ENCODE results near the gene LRMDA. TPM values are rescaled to one million over a fixed set of nuclear protein-coding genes. Genes with fewer than 3 reads are reported as not detected.

LRMDA gene
- total and polyA plus RNA-seq, 2 of the 4 experiments (the other 2 are of a cell fraction) = 0.07 TPM; not detected in 1

DNA sequence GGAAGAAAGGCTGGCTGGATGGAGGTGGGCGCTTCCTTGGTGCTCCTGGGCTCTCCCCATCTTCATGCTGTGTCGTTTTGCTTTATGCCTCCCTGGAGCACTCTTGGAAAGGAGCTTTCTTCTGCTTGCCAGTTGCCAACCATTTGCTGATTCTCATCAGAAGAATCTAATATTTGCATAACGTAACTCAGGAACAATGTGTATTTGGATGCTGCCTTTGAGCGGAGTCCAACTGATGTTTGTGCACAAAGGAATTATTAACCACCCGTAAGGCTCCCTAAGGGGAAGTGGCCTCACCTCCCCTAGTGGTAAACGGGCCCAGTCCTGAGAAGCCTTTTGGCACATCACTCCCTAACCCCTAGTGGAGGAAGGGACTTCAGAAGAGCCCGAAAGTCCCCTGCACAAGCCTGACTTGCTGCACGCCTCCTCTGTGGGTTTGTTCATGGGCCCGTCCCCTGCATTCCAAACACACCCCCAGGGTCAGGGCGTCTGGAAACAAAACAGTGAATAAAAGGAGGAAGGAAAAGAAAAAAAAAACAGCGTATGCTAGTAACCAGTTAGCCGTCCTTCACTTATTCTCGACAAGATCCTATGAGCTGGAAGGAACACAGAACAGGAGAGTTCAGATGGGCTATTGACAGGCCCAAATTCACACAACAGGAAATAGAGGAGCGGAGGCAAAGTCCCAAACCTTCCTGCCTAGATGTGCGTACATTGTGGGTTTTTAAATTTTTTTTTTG lies 602.2 kb downstream of the LRMDA start:
- no peak overlapping the region for H2BK120ac ChIP-seq (ENCODE audit: low read depth, low read length)

More for the DNA sequence above, 602.2 kb downstream of the LRMDA start:
- no peak overlapping the region for H3K4me3 ChIP-seq (ENCODE audit: insufficient read depth, low read depth, low read length)
- dilution Hi-C loops (cut with HindIII; ENCODE audit: low sequenced_read_pairs, unreplicated experiment) (no loop called here), in situ Hi-C loops (cut with MboI; ENCODE audit: low sequenced_read_pairs) (loop anchor here (10.0 to 25.0 kb wide), 2 partner anchors 511 to 621 kb away; partner anchors contain the start of gene ZNF503), intact Hi-C loops (cut with micrococcal nuclease) (loop anchor here (10.0 kb wide), 1 partner anchor 1081 kb away; no protein-coding TSS in a partner anchor)
- no peak overlapping the region for H3K14ac ChIP-seq (replicated peaks; ENCODE audit: low read depth, low read length)
- H3K27me3 ChIP-seq (ENCODE audit: control insufficient read depth, insufficient read depth, low read length) = peaks cover 4% of the 10 kb centered on the region; the same call in 1 of the 2 replicates
- H2AK9ac ChIP-seq (replicated peaks; ENCODE audit: low read depth, low read length, poor library complexity) = no peak overlapping the region
- ChIA-PET CTCF (interaction anchor here (0.6 kb wide), 2 partner anchors 28 to 513 kb away, joined by 4 to 6 read pairs; no protein-coding TSS in a partner anchor), POLR2A (ENCODE audit: unreplicated experiment) (no interaction called here)
- DNase-seq (peak; percentile 5), ATAC-seq (ENCODE audit: low read depth) (no peak)
- no peak overlapping the region for H2BK5ac ChIP-seq (ENCODE audit: low read depth, low read length, poor library complexity, severe bottlenecking)
- H3K79me1 ChIP-seq (ENCODE audit: low read depth in 1 of 2, low read length in 2 of 2) = no peaks in the 10 kb centered on the region
- no TSS peak for BruUV-seq (replicated peaks)
- H4K91ac ChIP-seq (ENCODE audit: insufficient read depth, low read depth, low read length) = no peak overlapping the region
- H3K18ac ChIP-seq (ENCODE audit: low read depth, low read length) = no peak overlapping the region
- TF ChIP-seq FOS (IDR thresholded peaks at IDR 0.05; ENCODE audit: low read depth, low read length) (no peak), RCOR1 (IDR thresholded peaks at IDR 0.05; ENCODE audit: insufficient replicate concordance, low read length) (no peak), MAZ (IDR thresholded peaks at IDR 0.05; ENCODE audit: borderline replicate concordance, low read depth, low read length) (no peak), BHLHE40 (IDR thresholded peaks at IDR 0.05; ENCODE audit: low read depth, low read length) (no peak)
- no peak overlapping the region for H3K56ac ChIP-seq (ENCODE audit: extremely low read depth, insufficient read depth, low read length)
- no peak overlapping the region for H2BK15ac ChIP-seq (ENCODE audit: low read depth, low read length)
- H3K4me1 ChIP-seq (ENCODE audit: control insufficient read depth, insufficient read depth, low read length) = no peaks in the 10 kb centered on the region
- no peak overlapping the region for H2BK20ac ChIP-seq (ENCODE audit: low read depth, low read length)
- no peak overlapping the region for H3K9ac ChIP-seq (ENCODE audit: low read depth, low read length)
- no peak overlapping the region for H3K4me2 ChIP-seq (ENCODE audit: low read depth, low read length)
- no peak overlapping the region for H4K8ac ChIP-seq (ENCODE audit: low read depth in 2 of 2, low read length in 2 of 2)
- H4K5ac ChIP-seq (ENCODE audit: low read depth, low read length) = no peak overlapping the region
- H3K9me3 ChIP-seq (ENCODE audit: control insufficient read depth, insufficient read depth, low read length) = no peaks in the 10 kb centered on the region
- no peaks in the 10 kb centered on the region for H4K20me1 ChIP-seq (ENCODE audit: insufficient read depth, low read length)
- H2AK5ac ChIP-seq (ENCODE audit: low read depth, low read length) = no peak overlapping the region
- peaks cover 2% of the 10 kb centered on the region; the same call in 1 of the 2 replicates for H3K9me1 ChIP-seq (ENCODE audit: insufficient read depth, low read length)
- no peak overlapping the region for H3K4ac ChIP-seq (ENCODE audit: low read depth, low read length)
- H3K36me3 ChIP-seq (ENCODE audit: control insufficient read depth, insufficient read depth, low read length) = no peaks in the 10 kb centered on the region
- 80% methylated on average over 1 of the region's 15 CpGs; no CpG with 5 or more reads in 1 of the 2 experiments for WGBS, 2 experiments (ENCODE audit: extremely low coverage in 2 of 2, insufficient read length in 1 of 2)
- H3K23ac ChIP-seq (ENCODE audit: low read depth, low read length) = no peak overlapping the region
- no peak overlapping the region for H3K27ac ChIP-seq (ENCODE audit: insufficient read depth, low read length)
- H2AFZ ChIP-seq (replicated peaks; ENCODE audit: low read length, poor library complexity) = no peak overlapping the region

All from IMR-90 (cell line).